Measurements from ENCODE around the gene UPP1. TPM values are rescaled to one million over a fixed set of nuclear protein-coding genes. Genes with fewer than 3 reads are reported as not detected.
A peak's percentile ranks its signal among the peaks of the same experiment; 100 is the strongest.

UPP1 gene
- total and polyA plus RNA-seq, 2 of the 13 experiments (the other 11 are each of a cell fraction or from before 2014, with no cell fraction given): 5.7 to 9.8 TPM

DNA sequence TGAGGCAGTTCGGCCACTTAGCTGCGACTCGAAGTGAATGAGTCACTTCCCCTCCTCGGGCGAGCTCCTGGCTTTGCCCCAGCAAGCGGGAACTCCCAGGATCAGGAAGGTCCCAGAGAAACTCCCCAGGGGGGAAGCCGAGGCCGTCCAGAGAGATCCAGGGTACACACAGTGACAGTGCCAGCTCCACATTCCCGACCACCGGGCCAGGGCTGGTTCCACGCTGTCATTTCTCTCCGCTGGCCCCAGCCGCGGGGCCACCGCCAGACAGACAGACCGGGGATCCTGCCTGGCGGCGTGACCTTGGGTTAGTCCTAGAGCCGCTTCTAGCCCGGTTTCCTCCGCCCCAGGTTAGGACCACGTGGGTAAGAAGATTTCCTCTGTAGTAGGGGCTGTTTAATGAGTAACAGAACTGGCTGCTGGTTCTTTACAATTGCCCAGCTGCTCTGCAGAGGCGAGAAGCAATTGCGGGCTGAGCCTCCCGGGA lies 463 bp upstream of the UPP1 start (continued):
- TF ChIP-seq, protein P1, sequence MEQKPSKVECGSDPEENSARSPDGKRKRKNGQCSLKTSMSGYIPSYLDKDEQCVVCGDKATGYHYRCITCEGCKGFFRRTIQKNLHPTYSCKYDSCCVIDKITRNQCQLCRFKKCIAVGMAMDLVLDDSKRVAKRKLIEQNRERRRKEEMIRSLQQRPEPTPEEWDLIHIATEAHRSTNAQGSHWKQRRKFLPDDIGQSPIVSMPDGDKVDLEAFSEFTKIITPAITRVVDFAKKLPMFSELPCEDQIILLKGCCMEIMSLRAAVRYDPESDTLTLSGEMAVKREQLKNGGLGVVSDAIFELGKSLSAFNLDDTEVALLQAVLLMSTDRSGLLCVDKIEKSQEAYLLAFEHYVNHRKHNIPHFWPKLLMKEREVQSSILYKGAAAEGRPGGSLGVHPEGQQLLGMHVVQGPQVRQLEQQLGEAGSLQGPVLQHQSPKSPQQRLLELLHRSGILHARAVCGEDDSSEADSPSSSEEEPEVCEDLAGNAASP (CRISPR knock-in tag; IDR thresholded peaks at IDR 0.05; ENCODE audit: borderline replicate concordance): no peak
- TF ChIP-seq, protein P2, sequence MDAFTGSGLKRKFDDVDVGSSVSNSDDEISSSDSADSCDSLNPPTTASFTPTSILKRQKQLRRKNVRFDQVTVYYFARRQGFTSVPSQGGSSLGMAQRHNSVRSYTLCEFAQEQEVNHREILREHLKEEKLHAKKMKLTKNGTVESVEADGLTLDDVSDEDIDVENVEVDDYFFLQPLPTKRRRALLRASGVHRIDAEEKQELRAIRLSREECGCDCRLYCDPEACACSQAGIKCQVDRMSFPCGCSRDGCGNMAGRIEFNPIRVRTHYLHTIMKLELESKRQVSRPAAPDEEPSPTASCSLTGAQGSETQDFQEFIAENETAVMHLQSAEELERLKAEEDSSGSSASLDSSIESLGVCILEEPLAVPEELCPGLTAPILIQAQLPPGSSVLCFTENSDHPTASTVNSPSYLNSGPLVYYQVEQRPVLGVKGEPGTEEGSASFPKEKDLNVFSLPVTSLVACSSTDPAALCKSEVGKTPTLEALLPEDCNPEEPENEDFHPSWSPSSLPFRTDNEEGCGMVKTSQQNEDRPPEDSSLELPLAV (CRISPR knock-in tag; conservative IDR thresholded peaks at IDR 0.05; ENCODE audit: low read depth): no peak
- TF ChIP-seq ZNF274 (CRISPR knock-in tag; IDR thresholded peaks at IDR 0.05) (peak; percentile 8; the same call in 1 of the 2 replicates), ZFP41 (CRISPR knock-in tag; IDR thresholded peaks at IDR 0.05; ENCODE audit: borderline replicate concordance) (no peak), CCAR2 (optimal IDR thresholded peaks at IDR 0.05; ENCODE audit: low read depth, low read length) (no peak), MTF2 (CRISPR knock-in tag; IDR thresholded peaks at IDR 0.05; ENCODE audit: borderline replicate concordance) (no peak), ZNF678 (CRISPR knock-in tag; IDR thresholded peaks at IDR 0.05) (no peak), POLR2AphosphoS2 (IDR thresholded peaks at IDR 0.05; ENCODE audit: low read depth, low read length) (no peak), CHD4 (IDR thresholded peaks at IDR 0.05; ENCODE audit: borderline replicate concordance, low read length) (no peak), ATRX (CRISPR knock-in tag; IDR thresholded peaks at IDR 0.05; ENCODE audit: borderline replicate concordance) (no peak), SP5 (CRISPR knock-in tag; IDR thresholded peaks at IDR 0.05; ENCODE audit: borderline replicate concordance, low read depth) (no peak), ZSCAN12 (CRISPR knock-in tag; IDR thresholded peaks at IDR 0.05) (no peak), MEIS2 (CRISPR knock-in tag; IDR thresholded peaks at IDR 0.05) (no peak), FOXJ3 (CRISPR knock-in tag; IDR thresholded peaks at IDR 0.05; ENCODE audit: borderline replicate concordance) (peak; percentile 13; the same call in 1 of the 2 replicates), TCF7 (IDR thresholded peaks at IDR 0.05; ENCODE audit: low read depth) (no peak), ZFY (CRISPR knock-in tag; IDR thresholded peaks at IDR 0.05) (peak; percentile 38), RORA (CRISPR knock-in tag; IDR thresholded peaks at IDR 0.05) (no peak), ZNF451 (CRISPR knock-in tag; IDR thresholded peaks at IDR 0.05) (no peak), TOE1 (CRISPR knock-in tag; IDR thresholded peaks at IDR 0.05) (no peak), SNRNP70 (IDR thresholded peaks at IDR 0.05; ENCODE audit: low read depth, low read length) (no peak), ZNF432 (CRISPR knock-in tag; IDR thresholded peaks at IDR 0.05; ENCODE audit: borderline replicate concordance) (no peak), ZNF773 (CRISPR knock-in tag; IDR thresholded peaks at IDR 0.05; ENCODE audit: borderline replicate concordance) (no peak; the same call in 1 of the 2 replicates)
- TF ChIP-seq, protein P3, sequence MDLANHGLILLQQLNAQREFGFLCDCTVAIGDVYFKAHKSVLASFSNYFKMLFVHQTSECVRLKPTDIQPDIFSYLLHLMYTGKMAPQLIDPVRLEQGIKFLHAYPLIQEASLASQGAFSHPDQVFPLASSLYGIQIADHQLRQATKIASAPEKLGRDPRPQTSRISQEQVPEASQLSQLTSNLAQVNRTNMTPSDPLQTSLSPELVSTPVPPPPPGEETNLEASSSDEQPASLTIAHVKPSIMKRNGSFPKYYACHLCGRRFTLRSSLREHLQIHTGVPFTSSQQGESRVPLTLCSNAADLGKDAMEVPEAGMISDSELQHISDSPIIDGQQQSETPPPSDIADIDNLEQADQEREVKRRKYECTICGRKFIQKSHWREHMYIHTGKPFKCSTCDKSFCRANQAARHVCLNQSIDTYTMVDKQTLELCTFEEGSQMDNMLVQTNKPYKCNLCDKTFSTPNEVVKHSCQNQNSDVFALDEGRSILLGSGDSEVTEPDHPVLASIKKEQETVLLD (CRISPR knock-in tag; IDR thresholded peaks at IDR 0.05; ENCODE audit: low read depth): peak; percentile 41; the same call in 1 of the 2 replicates
- TF ChIP-seq, protein P4, sequence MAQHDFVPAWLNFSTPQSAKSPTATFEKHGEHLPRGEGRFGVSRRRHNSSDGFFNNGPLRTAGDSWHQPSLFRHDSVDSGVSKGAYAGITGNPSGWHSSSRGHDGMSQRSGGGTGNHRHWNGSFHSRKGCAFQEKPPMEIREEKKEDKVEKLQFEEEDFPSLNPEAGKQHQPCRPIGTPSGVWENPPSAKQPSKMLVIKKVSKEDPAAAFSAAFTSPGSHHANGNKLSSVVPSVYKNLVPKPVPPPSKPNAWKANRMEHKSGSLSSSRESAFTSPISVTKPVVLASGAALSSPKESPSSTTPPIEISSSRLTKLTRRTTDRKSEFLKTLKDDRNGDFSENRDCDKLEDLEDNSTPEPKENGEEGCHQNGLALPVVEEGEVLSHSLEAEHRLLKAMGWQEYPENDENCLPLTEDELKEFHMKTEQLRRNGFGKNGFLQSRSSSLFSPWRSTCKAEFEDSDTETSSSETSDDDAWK (CRISPR knock-in tag; IDR thresholded peaks at IDR 0.05): no peak
- TF ChIP-seq, protein P5, sequence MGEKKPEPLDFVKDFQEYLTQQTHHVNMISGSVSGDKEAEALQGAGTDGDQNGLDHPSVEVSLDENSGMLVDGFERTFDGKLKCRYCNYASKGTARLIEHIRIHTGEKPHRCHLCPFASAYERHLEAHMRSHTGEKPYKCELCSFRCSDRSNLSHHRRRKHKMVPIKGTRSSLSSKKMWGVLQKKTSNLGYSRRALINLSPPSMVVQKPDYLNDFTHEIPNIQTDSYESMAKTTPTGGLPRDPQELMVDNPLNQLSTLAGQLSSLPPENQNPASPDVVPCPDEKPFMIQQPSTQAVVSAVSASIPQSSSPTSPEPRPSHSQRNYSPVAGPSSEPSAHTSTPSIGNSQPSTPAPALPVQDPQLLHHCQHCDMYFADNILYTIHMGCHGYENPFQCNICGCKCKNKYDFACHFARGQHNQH (CRISPR knock-in tag; IDR thresholded peaks at IDR 0.05): 0 out of 2 replicates have a peak, but pooled peaks have one; percentile 15

Measured in HepG2 (cell line).